ES-I3 (cell line): ENCODE data around the gene NR0B2.
A peak's percentile ranks its signal among the peaks of the same experiment; 100 is the strongest.
"Not testable (repeated sequence)": the region's sequence is repeated elsewhere in the genome, so short reads cannot be mapped to it uniquely, and the experiment has no call there.

Source experiments
- H3K36me3 ChIP-seq: 2 replicates; pipeline ENCODE4 v1.6.1; 2013; ENCODE audit warnings: mild to moderate bottlenecking, low read length, control low read depth, moderate library complexity; ENCODE audit not compliant: insufficient read depth
- H3K4me1 ChIP-seq: 2 replicates; pipeline ENCODE4 v1.6.1; 2013; ENCODE audit warnings: mild to moderate bottlenecking, control low read depth, low read length; ENCODE audit not compliant: insufficient read depth
- H3K9ac ChIP-seq: 2 replicates; pipeline ENCODE4 v1.6.1; 2013; ENCODE audit warnings: low read depth, mild to moderate bottlenecking, low read length, moderate library complexity
- H3K9me3 ChIP-seq: 2 replicates; pipeline ENCODE4 v1.6.1; 2013; ENCODE audit warnings: mild to moderate bottlenecking, low read length, moderate library complexity; ENCODE audit not compliant: control insufficient read depth, insufficient read depth

Gene NR0B2

GRCh38 chr1:26948725-26949057 is 34.9 kb upstream of the NR0B2 start:
- not testable (repeated sequence) for H3K36me3 ChIP-seq, H3K9me3 ChIP-seq, H3K4me1 ChIP-seq, H3K9ac ChIP-seq

- Histone ChIP-seq H3K4me1 (no peaks in the 10 kb centered on the region), H3K9ac (no peak overlapping the region), H3K36me3 (peaks cover 25% of the 10 kb centered on the region), H3K9me3 (no peaks in the 10 kb centered on the region)
These were observed 32.5 kb upstream of the NR0B2 start for GRCh38 chr1:26946270-26946669.

GRCh38 chr1:26945728-26946127 is 32.0 kb upstream of the NR0B2 start:
- Histone ChIP-seq H3K9ac (no peak overlapping the region), H3K9me3 (no peaks in the 10 kb centered on the region), H3K4me1 (no peaks in the 10 kb centered on the region), H3K36me3 (peaks cover 25% of the 10 kb centered on the region)

GRCh38 chr1:26945138-26945537 is 31.4 kb upstream of the NR0B2 start:
- no peaks in the 10 kb centered on the region for H3K9me3 ChIP-seq
- H3K4me1 ChIP-seq, result no peaks in the 10 kb centered on the region
- no peak overlapping the region for H3K9ac ChIP-seq
- peaks cover 25% of the 10 kb centered on the region for H3K36me3 ChIP-seq

- Histone ChIP-seq H3K9ac (no peak overlapping the region), H3K4me1 (no peaks in the 10 kb centered on the region), H3K36me3 (peaks cover 28% of the 10 kb centered on the region), H3K9me3 (no peaks in the 10 kb centered on the region)
These were observed 28.9 kb upstream of the NR0B2 start for GRCh38 chr1:26942656-26943055.

- Histone ChIP-seq H3K36me3 (peaks cover 31% of the 10 kb centered on the region), H3K9me3 (no peaks in the 10 kb centered on the region), H3K9ac (no peak overlapping the region), H3K4me1 (0 out of 2 replicates have a peak, but pooled peaks cover 4% of the 10 kb centered on the region)
These were observed 27.5 kb upstream of the NR0B2 start for GRCh38 chr1:26941311-26941710.

GRCh38 chr1:26938659-26939025 is 24.9 kb upstream of the NR0B2 start:
- Histone ChIP-seq H3K4me1 (0 out of 2 replicates have a peak, but pooled peaks cover 4% of the 10 kb centered on the region), H3K36me3 (peaks cover 22% of the 10 kb centered on the region), H3K9me3 (no peaks in the 10 kb centered on the region), H3K9ac (no peak overlapping the region)

- Histone ChIP-seq H3K9me3 (no peaks in the 10 kb centered on the region), H3K4me1 (0 out of 2 replicates have a peak, but pooled peaks cover 4% of the 10 kb centered on the region), H3K9ac (no peak overlapping the region), H3K36me3 (peaks cover 17% of the 10 kb centered on the region)
These were observed 24.4 kb upstream of the NR0B2 start for GRCh38 chr1:26938004-26938658.

GRCh38 chr1:26936823-26937222 is 23.0 kb upstream of the NR0B2 start:
- H3K4me1 ChIP-seq, result 0 out of 2 replicates have a peak, but pooled peaks cover 4% of the 10 kb centered on the region
- peaks cover 8% of the 10 kb centered on the region; the same call in 1 of the 2 replicates for H3K36me3 ChIP-seq
- H3K9ac ChIP-seq, result no peak overlapping the region
- no peaks in the 10 kb centered on the region for H3K9me3 ChIP-seq

- Histone ChIP-seq H3K4me1 (0 out of 2 replicates have a peak, but pooled peaks cover 4% of the 10 kb centered on the region), H3K9ac (no peak overlapping the region), H3K36me3 (peaks cover 17% of the 10 kb centered on the region), H3K9me3 (no peaks in the 10 kb centered on the region)
These were observed 18.8 kb upstream of the NR0B2 start for GRCh38 chr1:26932531-26932930.

- H3K9ac ChIP-seq, result no peak overlapping the region
These were observed 9.9 kb upstream of the NR0B2 start for GRCh38 chr1:26923711-26924110.

GRCh38 chr1:26922901-26923300 is 9.1 kb upstream of the NR0B2 start:
- peaks cover 8% of the 10 kb centered on the region for H3K4me1 ChIP-seq
- H3K36me3 ChIP-seq, result peaks cover 19% of the 10 kb centered on the region
- H3K9ac ChIP-seq, result peak overlapping the region; percentile 66

More at GRCh38 chr1:26923711-26924110, 9.9 kb upstream of the NR0B2 start:
- H3K4me1 ChIP-seq, result peaks cover 8% of the 10 kb centered on the region
- no peaks in the 10 kb centered on the region for H3K9me3 ChIP-seq
- H3K36me3 ChIP-seq, result peaks cover 21% of the 10 kb centered on the region

GRCh38 chr1:26922431-26922729 is 8.6 kb upstream of the NR0B2 start:
- peaks cover 19% of the 10 kb centered on the region for H3K36me3 ChIP-seq
- peak overlapping the region; percentile 66 for H3K9ac ChIP-seq
- H3K4me1 ChIP-seq, result peaks cover 8% of the 10 kb centered on the region
- H3K9me3 ChIP-seq, result no peaks in the 10 kb centered on the region

More at GRCh38 chr1:26922901-26923300, 9.1 kb upstream of the NR0B2 start:
- H3K9me3 ChIP-seq, result no peaks in the 10 kb centered on the region

GRCh38 chr1:26921540-26922430 is 8.0 kb upstream of the NR0B2 start, which contains the start of gene NUDC:
Gene NUDC (plus strand): TSS chr1:26921743. CDS start chr1:26921849, 106 bp downstream.
- no peaks in the 10 kb centered on the region for H3K9me3 ChIP-seq
- peak within 1 kb of the TSS; percentile 66 for H3K9ac ChIP-seq
- H3K36me3 ChIP-seq, result peaks cover 19% of the 10 kb centered on the region
- H3K4me1 ChIP-seq, result peaks cover 8% of the 10 kb centered on the region

- Histone ChIP-seq H3K9me3 (no peaks in the 10 kb centered on the region), H3K4me1 (peaks cover 8% of the 10 kb centered on the region), H3K9ac (peak overlapping the region; percentile 66; the same call in 1 of the 2 replicates)
These were observed 7.4 kb upstream of the NR0B2 start for GRCh38 chr1:26921126-26921539.

More at GRCh38 chr1:26921126-26921539, 7.4 kb upstream of the NR0B2 start:
- H3K36me3 ChIP-seq, result peaks cover 15% of the 10 kb centered on the region
